RWPE1 (cell line): ENCODE results near the gene NDEL1.

Source experiments
- CTCF ChIA-PET: fragments of 350-600 bp; sonication (Branson Sonifier 250); formaldehyde crosslinking; extraction: SDS; loops from one replicate; lab custom pipeline; 2021; lab: Yijun Ruan, JAX
- POLR2A ChIA-PET: fragments of 400-600 bp; formaldehyde crosslinking; extraction: SDS; loops from one replicate; lab custom pipeline; 2020; ENCODE audit warnings: antibody characterized with exemption; ENCODE audit not compliant: low non-redundant PET; lab: Yijun Ruan, JAX
- DNase-seq: peaks from one replicate; pipeline ENCODE4 v3.0.0; 2012; ENCODE audit warnings: low spot score
- H3K27ac ChIP-seq: fragments of 450-650 bp; 2 replicates; pipeline ENCODE4 v1.5.1; 2017
- TF ChIP-seq, protein P1 (sequence below): fragments of 450-650 bp; conservative IDR thresholded peaks from 2 replicates; pipeline ENCODE4 v1.5.1; 2017; ENCODE audit warnings: low read depth, mild to moderate bottlenecking

Gene NDEL1

DNA sequence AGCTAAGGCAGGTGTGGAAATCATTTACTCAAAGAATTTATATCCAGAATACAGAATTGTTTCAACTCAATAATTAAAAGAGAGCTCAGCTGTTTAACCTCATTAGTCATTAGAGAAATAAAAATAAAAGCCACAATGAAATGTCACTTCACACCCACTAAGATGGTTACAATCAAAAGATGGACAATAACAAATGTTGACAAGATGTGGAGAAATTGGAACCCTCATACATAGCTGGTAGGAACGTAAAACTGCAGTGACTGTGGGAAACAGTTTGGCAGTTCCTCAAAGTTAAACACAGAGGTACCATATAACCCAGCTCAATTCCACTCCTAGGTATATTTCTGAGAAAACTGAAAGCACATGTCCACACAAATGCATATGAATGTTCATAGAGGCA, 49.8 kb downstream of the NDEL1 start:
- TF ChIP-seq, protein P1, sequence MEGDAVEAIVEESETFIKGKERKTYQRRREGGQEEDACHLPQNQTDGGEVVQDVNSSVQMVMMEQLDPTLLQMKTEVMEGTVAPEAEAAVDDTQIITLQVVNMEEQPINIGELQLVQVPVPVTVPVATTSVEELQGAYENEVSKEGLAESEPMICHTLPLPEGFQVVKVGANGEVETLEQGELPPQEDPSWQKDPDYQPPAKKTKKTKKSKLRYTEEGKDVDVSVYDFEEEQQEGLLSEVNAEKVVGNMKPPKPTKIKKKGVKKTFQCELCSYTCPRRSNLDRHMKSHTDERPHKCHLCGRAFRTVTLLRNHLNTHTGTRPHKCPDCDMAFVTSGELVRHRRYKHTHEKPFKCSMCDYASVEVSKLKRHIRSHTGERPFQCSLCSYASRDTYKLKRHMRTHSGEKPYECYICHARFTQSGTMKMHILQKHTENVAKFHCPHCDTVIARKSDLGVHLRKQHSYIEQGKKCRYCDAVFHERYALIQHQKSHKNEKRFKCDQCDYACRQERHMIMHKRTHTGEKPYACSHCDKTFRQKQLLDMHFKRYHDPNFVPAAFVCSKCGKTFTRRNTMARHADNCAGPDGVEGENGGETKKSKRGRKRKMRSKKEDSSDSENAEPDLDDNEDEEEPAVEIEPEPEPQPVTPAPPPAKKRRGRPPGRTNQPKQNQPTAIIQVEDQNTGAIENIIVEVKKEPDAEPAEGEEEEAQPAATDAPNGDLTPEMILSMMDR, result no peak
- ChIA-PET POLR2A (no interaction called here), CTCF (no interaction called here)
- H3K27ac ChIP-seq, result no peak overlapping the region
- DNase-seq, result no peak

DNA sequence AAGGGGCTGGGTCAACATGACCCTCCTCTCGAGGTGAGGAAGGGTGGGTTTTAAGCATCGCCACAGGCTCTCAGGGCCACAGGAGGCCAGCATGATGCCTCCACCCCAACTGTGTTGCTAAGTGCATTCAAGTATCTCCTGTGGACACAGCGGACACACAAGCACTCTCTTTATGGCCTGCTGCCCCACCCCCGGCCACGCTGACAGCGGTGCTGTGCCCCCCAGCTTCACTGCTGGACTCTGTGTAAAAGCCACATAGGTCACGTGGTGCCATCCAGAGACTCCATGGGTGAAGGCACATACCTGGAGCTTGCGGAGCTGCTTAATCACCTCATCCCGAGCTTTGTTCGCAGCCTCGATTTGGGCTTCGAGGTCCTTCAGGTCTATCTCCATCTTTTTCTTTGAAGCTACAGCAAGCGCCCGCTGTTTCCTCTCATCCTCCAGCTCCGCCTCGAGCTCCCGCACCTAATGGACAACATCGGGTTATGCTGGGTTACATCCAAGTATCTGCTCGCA, 51.5 kb downstream of the NDEL1 start:
- no peak overlapping the region for H3K27ac ChIP-seq
- ChIA-PET POLR2A (no interaction called here), CTCF (no interaction called here)
- TF ChIP-seq, protein P1, result no peak
- no peak for DNase-seq

DNA sequence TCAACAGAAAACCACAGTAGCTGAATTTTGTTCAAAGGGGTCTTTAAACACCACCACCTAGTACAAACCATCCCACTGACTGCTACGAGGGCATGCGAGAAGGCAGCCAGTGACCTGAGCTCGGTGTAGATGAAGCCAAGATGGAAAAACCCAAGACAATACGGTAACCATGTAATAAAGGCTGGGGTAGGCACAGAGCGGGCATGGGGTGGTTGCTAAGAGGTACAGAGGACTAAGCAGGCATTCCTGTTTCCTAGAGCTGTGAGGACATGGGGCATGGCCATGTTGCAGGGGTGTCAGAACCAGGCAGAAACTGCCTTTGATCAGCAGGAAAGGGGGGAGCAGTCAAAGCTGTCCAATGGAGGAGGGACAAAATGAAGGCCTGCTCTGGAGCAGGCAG, 52.1 kb downstream of the NDEL1 start:
- ChIA-PET POLR2A (no interaction called here), CTCF (no interaction called here)
- H3K27ac ChIP-seq, result no peak overlapping the region
- no peak for DNase-seq
- TF ChIP-seq, protein P1, result no peak

DNA sequence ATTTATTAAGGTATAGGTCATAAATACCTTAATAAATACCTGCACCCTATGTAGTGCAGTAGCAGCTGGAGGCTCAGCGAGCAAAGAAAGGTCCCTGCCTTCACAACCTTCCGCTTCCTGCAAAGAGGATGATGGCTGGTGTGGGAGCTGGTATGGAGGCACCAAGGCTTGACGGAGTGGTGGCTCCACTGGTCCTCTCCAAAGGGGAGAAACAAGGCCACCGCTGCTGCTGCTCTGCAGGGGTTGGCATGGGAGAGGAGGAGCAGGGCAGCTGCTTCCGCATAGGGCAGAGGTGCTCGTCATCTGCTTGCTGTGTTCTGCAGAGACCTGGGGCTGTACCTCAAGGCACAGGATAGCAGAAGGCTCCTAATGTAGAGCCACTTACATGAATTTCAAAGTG, 52.8 kb downstream of the NDEL1 start:
- peak overlapping the region; percentile 37 for H3K27ac ChIP-seq
- POLR2A ChIA-PET, result no interaction called here
- no peak for DNase-seq
- CTCF ChIA-PET, result interaction anchor here (0.5 kb wide), 1 partner anchor 31 kb away, joined by 3 read pairs; no protein-coding TSS in a partner anchor
- TF ChIP-seq, protein P1, result no peak

DNA sequence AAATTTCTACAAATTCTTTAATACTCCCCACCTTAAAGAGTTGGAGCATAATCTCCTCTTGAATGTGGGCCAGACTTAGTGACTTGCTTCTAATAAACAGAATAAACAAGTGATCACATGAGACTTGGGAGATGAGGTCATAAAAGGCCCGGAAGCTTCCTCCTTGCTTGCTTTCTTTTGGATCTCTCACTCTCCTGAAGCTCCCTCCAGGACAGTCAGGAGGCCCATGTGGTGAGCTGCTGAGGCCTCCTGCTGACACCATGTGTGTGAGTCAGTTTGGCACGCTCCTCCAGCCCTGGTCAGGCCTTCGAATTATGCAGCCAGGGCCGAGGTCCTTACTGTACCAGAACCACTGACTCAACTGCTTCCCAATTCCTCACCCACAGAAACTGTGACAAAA, 53.2 kb downstream of the NDEL1 start:
- TF ChIP-seq, protein P1, result no peak
- POLR2A ChIA-PET, result no interaction called here
- H3K27ac ChIP-seq, result peak overlapping the region; percentile 37
- DNase-seq, result no peak
- CTCF ChIA-PET, result interaction anchor here (0.5 to 0.6 kb wide), 2 partner anchors 31 to 113 kb away, joined by 3 to 4 read pairs; no protein-coding TSS in a partner anchor

DNA sequence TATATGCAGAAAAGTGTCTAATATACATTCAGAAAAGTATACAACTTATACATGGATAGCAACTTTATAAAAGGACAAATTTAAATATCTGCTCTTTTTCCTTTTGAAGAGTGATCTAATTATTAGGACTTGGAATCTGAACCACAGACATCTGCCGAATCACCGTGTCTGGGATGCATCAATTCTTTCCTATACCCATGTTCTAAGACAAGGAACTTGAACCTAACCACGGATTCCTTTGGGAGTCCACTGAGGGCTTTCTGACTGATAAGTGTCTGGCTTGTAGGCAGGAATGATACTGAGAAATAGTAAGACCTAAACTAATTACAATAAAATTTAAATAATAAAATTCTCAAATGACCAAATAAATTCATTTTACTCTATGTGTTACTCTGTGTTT, 54.2 kb downstream of the NDEL1 start:
- no peak for DNase-seq
- no peak overlapping the region for H3K27ac ChIP-seq
- POLR2A ChIA-PET, result no interaction called here
- CTCF ChIA-PET, result no interaction called here
- TF ChIP-seq, protein P1, result no peak
